Transverse colon (tissue), 4 donors: ENCODE data around the gene THAP9. TPM values are rescaled to one million over a fixed set of nuclear protein-coding genes. Genes with fewer than 3 reads are reported as not detected.

Source experiments
- DNase-seq: peaks from one replicate; pipeline ENCODE4 v3.0.0-alpha.2; 2019
- H3K27ac ChIP-seq, 4 donors: fragments of 200-600 bp; sonication (generic); 2 replicates each; pipeline ENCODE4 v1.5.1; 2016 to 2018; ENCODE audit warnings: inconsistent platforms in 4 of 4
- H3K27me3 ChIP-seq: fragments of 200-600 bp; sonication (generic); 2 replicates; pipeline ENCODE4 v1.5.1; 2017; ENCODE audit warnings: inconsistent platforms
- H3K36me3 ChIP-seq, 4 donors: fragments of 200-600 bp; sonication (generic); 2 replicates each; pipeline ENCODE4 v1.5.1; 2017 to 2019; ENCODE audit warnings: inconsistent platforms in 4 of 4
- H3K4me1 ChIP-seq, 4 donors: fragments of 200-600 bp; sonication (generic); 2 replicates each; pipeline ENCODE4 v1.5.1; 2017 to 2020; ENCODE audit warnings: inconsistent platforms in 4 of 4
- H3K4me3 ChIP-seq, 4 donors: fragments of 200-600 bp; sonication (generic); 1 replicate in 1 of 4; 2 replicates in 3 of 4; pipeline versions ENCODE4 v1.5.1 to v1.6.1; 2017 to 2019; ENCODE audit warnings: inconsistent platforms in 4 of 4
- H3K9me3 ChIP-seq, 2 donors: fragments of 200-600 bp; sonication (generic); 2 replicates each; pipeline ENCODE4 v1.5.1; 2017 to 2019; ENCODE audit warnings: inconsistent platforms in 2 of 2
- CTCF ChIP-seq, 5 experiments: fragments of 200-600 bp in 3 of 5; fragments of 450-650 bp in 2 of 5; sonication (generic) in 3 of 5; IDR thresholded peaks; 1 replicate in 2 of 5; 2 replicates in 3 of 5; pipeline ENCODE4 v1.5.1; 2016 to 2017; ENCODE audit warnings: antibody characterized with exemption in 5 of 5, inconsistent platforms in 3 of 5, mild to moderate bottlenecking in 2 of 5, moderate library complexity in 1 of 5
- EP300 ChIP-seq: sonication (generic); formaldehyde crosslinking; IDR thresholded peaks from one replicate; pipeline ENCODE4 v1.6.1; 2017; ENCODE audit warnings: antibody characterized with exemption, low read depth
- POLR2A ChIP-seq: fragments of 450-650 bp; IDR thresholded peaks from one replicate; pipeline ENCODE4 v1.6.1; 2016; ENCODE audit warnings: antibody characterized with exemption, mild to moderate bottlenecking, moderate library complexity
- POLR2AphosphoS5 ChIP-seq, 3 donors: sonication (generic); formaldehyde crosslinking; IDR thresholded peaks; one replicate each; pipeline ENCODE4 v1.6.1; 2016; ENCODE audit warnings: antibody characterized with exemption in 3 of 3
- WGBS, 2 donors: methylation state at CpG; one replicate each; pipeline ENCODE4 v1.1.5; 2018; ENCODE audit warnings: low coverage in 1 of 2; 5-methylcytosine and 5-hydroxymethylcytosine counted together
- in situ Hi-C, 4 donors: fragments of 200-750 bp; cut with MboI; loops; one replicate each; pipeline versions ENCODE4 v1.15.0 to v1.15.1; 2017; ENCODE audit warnings: low sequenced_read_pairs in 3 of 4, low pct_ligation_motif_present in 1 of 4, low pct_unique_long_range_greater_than_20kb in 1 of 4
- intact Hi-C: fragments of 100-400 bp; cut with DNase I; formaldehyde crosslinking; loops from one replicate; pipeline ENCODE4 v1.15.1; 2023; ENCODE audit warnings: low total_unique reads
- total RNA-seq, 4 donors: library from RNA; depleted of rRNA; stranded (reverse); fragments of >200 nt; gene quantifications; one replicate each; pipeline ENCODE4 v1.1.0, GENCODE V29; 2016

THAP9 gene
- total RNA-seq, 4 donors from 2014 or later, result 3.7 to 7.3 (median 5.6) TPM

- H3K4me3 ChIP-seq, result peak overlapping the region; percentile 57 to 82 (median 68)
- in situ Hi-C loops, result loop anchor here (10.0 to 25.0 kb wide), 4 partner anchors 115 to 388 kb away; partner anchors contain the start of genes COQ2 (in 2 of the 4), COPS4 (in 1 of the 4) and LIN54 (in 1 of the 4)
- peaks cover 15 to 30% (median 22%) of the 10 kb centered on the region in 4 donors for H3K4me1 ChIP-seq
- 0% methylated on average over 4 of the region's 4 CpGs for WGBS, 2 donors
- no peak for TF ChIP-seq EP300
- TF ChIP-seq CTCF (IDR thresholded peaks at IDR 0.05), result no peak
- TF ChIP-seq POLR2A, result no peak
- TF ChIP-seq POLR2AphosphoS5 (IDR thresholded peaks at IDR 0.05), result no peak
- H3K27ac ChIP-seq, result peak overlapping the region; percentile 95 to 99 (median 98)
- intact Hi-C loops, result loop anchor here (5.0 to 10.0 kb wide), 2 partner anchors 113 to 135 kb away; partner anchors contain the start of genes COPS4 and LIN54
- peaks cover 0 to 18% (median 3%) of the 10 kb centered on the region in 4 donors for H3K36me3 ChIP-seq
- no peak for DNase-seq
- no peaks in the 10 kb centered on the region for H3K9me3 ChIP-seq
- H3K27me3 ChIP-seq, result no peaks in the 10 kb centered on the region
These were observed 1.0 kb upstream of the THAP9 start for GRCh38 chr4:82899374-82900065.

GRCh38 chr4:82900066-82900410 lies 497 bp upstream of the THAP9 start:
- Histone ChIP-seq H3K4me3 (peak overlapping the region; percentile 57 to 82 (median 68)), H3K27me3 (no peaks in the 10 kb centered on the region), H3K27ac (peak overlapping the region; percentile 95 to 99 (median 98)), H3K4me1 (peaks cover 15 to 30% (median 22%) of the 10 kb centered on the region in 4 donors), H3K36me3 (peaks cover 0 to 14% (median 2%) of the 10 kb centered on the region in 4 donors), H3K9me3 (no peaks in the 10 kb centered on the region)
- intact Hi-C loops (loop anchor here (5.0 kb wide), 1 partner anchor 112 kb away; the partner anchor contains the start of gene LIN54), in situ Hi-C loops (loop anchor here in 1 of 4 donors (25.0 kb wide), 1 partner anchor 362 kb away; no protein-coding TSS in a partner anchor)
- no peak for TF ChIP-seq EP300
- TF ChIP-seq POLR2A, result no peak
- TF ChIP-seq POLR2AphosphoS5 (IDR thresholded peaks at IDR 0.05), result no peak
- no peak for TF ChIP-seq CTCF (IDR thresholded peaks at IDR 0.05)
- no peak for DNase-seq
- 0 to 1% methylated on average over 6 to 14 of the region's 14 CpGs for WGBS, 2 donors

- no peaks in the 10 kb centered on the region for H3K9me3 ChIP-seq
- H3K36me3 ChIP-seq, result peaks cover 0 to 8% (median 0%) of the 10 kb centered on the region in 4 donors
- in situ Hi-C loops, result loop anchor here in 1 of 4 donors (25.0 kb wide), 1 partner anchor 361 kb away; no protein-coding TSS in a partner anchor
- DNase-seq, result no peak
- intact Hi-C loops, result loop anchor here (5.0 kb wide), 1 partner anchor 111 kb away; the partner anchor contains the start of gene LIN54
- TF ChIP-seq CTCF (IDR thresholded peaks at IDR 0.05) (no peak), POLR2A (no peak), EP300 (no peak), POLR2AphosphoS5 (IDR thresholded peaks at IDR 0.05) (no peak)
- no peaks in the 10 kb centered on the region for H3K27me3 ChIP-seq
- 0% methylated on average over 8 of the region's 8 CpGs; no CpG with 5 or more reads in 1 of the 2 donors for WGBS, 2 donors
- peak overlapping the region; percentile 57 to 82 (median 65) for H3K4me3 ChIP-seq
- peak overlapping the region; percentile 95 to 99 (median 98) for H3K27ac ChIP-seq
- H3K4me1 ChIP-seq, result peaks cover 15 to 30% (median 22%) of the 10 kb centered on the region in 4 donors
These were observed 716 bp downstream of the THAP9 start for GRCh38 chr4:82901183-82901718.

- Histone ChIP-seq H3K9me3 (no peaks in the 10 kb centered on the region), H3K4me1 (peaks cover 4 to 14% (median 9%) of the 10 kb centered on the region in 4 donors), H3K4me3 (no peak overlapping the region), H3K27me3 (no peaks in the 10 kb centered on the region), H3K36me3 (peaks cover 0 to 6% (median 2%) of the 10 kb centered on the region in 4 donors), H3K27ac (no peak overlapping the region)
- no peak for TF ChIP-seq CTCF (IDR thresholded peaks at IDR 0.05)
- no peak for TF ChIP-seq POLR2A
- no peak for TF ChIP-seq POLR2AphosphoS5 (IDR thresholded peaks at IDR 0.05)
- no peak for TF ChIP-seq EP300
- WGBS, 2 donors, result 89 to 94% methylated on average over 1 to 5 of the region's 5 CpGs
- intact Hi-C loops (loop anchor here (5.0 kb wide), 1 partner anchor 109 kb away; the partner anchor contains the start of gene LIN54), in situ Hi-C loops (loop anchor here in 1 of 4 donors (25.0 kb wide), 1 partner anchor 359 kb away; no protein-coding TSS in a partner anchor)
- no peak for DNase-seq
These were observed 3.2 kb downstream of the THAP9 start for GRCh38 chr4:82903737-82904136.
